ENCODE measurements around the gene TEX13A.

Gene TEX13A

DNA sequence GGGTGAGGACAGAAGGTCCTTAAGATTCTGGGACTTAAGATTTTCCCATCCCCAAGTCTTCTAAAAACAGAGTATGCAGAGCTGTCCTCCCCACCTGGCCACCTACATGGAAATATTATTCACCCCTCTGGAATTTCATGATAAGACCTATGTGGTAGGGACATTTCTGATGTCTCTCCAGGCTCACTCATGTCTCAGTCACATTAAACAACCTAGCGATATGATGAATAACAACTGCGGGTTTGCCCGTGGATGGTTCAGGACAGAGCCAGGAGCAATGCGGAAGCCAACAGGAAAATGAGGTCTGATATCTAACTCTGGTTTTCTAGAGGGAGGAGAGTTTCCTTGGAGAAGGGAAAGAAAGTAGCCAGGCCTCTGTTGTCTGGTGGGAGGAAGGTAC, 47.4 kb downstream of the TEX13A start:
- no peak for DNase-seq (ENCODE audit: low read depth)

Data from activated T-cell treated with anti-CD3 and anti-CD28 coated beads for 24 hours (primary cell).